GM08714 (cell line): Measurements from ENCODE around the gene CRB1.
"Not testable (repeated sequence)": the region's sequence is repeated elsewhere in the genome, so short reads cannot be mapped to it uniquely, and the experiment has no call there.

Experiments
- H3K4me3 ChIP-seq: fragments of 200-500 bp; sonication (Bioruptor generic); 2 replicates; pipeline ENCODE4 v1.5.1; 2014; ENCODE audit warnings: mild to moderate bottlenecking, low read length, inconsistent platforms
- ZNF274 ChIP-seq: IDR thresholded peaks from 2 replicates; pipeline ENCODE4 v1.6.1; 2012; ENCODE audit warnings: mild to moderate bottlenecking, low read depth, low read length

Gene CRB1

GRCh38 chr1:197391303-197392226, 123.5 kb downstream of the CRB1 start:
- no peak for TF ChIP-seq ZNF274
- H3K4me3 ChIP-seq, result no peak overlapping the region

DNA sequence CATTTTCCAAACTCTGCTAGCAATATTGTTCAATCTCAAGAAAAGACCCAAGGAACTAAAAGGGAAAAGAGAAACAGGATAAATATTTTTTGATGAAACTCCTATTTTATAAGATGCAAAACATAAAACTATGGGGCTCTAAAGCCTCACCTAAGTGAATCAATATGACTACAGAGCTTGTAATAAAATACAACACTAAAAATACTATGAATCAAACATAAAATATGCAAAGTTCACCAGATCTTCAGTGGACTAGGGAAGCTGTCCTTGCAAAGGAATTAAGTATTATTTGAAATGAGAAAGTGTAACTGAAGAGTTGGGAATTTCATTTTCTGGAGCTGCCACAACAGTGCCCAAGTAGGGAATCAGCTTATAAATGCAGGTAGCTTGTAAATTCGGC, 124.5 kb downstream of the CRB1 start:
- no peak overlapping the region for H3K4me3 ChIP-seq
- no peak for TF ChIP-seq ZNF274

DNA sequence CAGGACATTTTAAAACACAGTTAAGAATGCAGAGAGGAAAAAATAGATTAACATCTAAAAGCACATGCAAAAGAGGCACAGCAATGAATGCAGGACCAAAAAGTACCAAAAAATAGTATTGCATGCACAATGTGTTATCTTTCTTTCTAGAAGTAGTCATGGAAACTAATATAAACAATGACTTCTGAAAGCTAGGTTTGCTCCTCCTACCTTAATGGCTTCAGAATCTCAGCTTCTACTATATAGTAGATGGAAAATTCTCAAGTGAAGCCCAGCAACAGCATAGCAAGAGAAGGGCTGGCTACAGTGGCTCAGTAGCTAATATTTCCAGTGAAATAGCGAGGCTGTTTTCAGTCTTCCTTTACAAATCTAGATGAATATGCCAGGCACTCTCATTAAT, 125.1 kb downstream of the CRB1 start:
- TF ChIP-seq ZNF274, result no peak
- H3K4me3 ChIP-seq, result no peak overlapping the region

- no peak for TF ChIP-seq ZNF274
- no peak overlapping the region for H3K4me3 ChIP-seq
Measured at GRCh38 chr1:197393772-197394171, 125.7 kb downstream of the CRB1 start.

GRCh38 chr1:197394831-197395608, 127.0 kb downstream of the CRB1 start:
- TF ChIP-seq ZNF274, result no peak
- H3K4me3 ChIP-seq, result no peak overlapping the region

DNA sequence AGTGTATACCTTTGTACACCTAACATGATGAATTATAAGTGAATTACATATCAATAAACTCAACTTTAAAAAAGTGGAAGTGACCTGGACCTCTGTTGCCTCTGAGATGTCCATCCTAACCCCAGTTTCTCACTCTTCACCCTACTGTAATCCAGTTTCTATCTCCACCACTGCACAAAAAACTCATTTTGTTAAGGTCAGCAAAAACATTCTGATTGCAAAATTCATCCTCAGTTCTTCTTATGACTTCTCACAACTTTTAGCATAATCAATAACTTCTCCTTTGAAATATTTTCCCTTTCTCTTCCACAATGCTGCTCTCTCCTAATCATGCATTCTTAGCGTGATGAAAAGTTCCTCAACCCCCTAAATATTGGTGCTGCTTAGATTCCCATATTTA, 129.8 kb downstream of the CRB1 start:
- H3K4me3 ChIP-seq, result no peak overlapping the region
- no peak for TF ChIP-seq ZNF274

DNA sequence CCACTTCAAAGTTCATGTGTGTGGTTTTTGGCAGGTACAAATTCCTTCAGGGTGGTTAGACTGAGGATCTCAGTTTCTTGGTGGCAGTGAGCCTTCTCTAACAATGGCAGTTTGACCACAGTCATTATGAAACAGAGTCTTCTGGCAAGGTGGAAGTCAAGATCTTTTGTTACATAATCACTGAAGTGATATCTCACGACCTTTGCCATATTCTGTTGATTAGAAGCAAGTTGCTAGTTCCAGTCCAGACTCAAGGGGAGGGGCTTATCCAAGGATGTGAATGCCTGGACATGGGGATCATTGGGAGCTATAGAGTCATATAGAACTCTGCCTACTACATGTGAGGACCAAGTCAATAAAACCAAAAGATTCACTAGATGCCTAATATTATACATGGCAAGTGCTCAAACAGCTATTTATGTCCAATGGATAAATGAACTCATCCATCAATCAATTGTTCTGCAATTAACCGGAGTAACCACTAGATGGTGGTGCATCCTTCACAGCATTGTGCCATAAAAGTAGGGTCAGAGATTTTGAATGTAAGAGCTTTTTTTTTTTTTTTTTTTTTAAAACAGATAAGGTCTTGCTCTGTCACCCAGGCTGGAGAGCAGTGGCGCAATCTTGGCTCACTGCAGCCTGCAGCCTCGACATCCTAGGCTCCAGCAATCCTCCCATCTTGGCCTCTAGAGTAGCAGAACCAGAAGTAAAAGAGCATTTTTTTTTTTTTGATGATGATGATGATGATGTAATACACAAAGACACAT, 131.9 kb downstream of the CRB1 start:
- no peak overlapping the region for H3K4me3 ChIP-seq
- TF ChIP-seq ZNF274, result no peak

GRCh38 chr1:197400522-197400902, 132.5 kb downstream of the CRB1 start:
- H3K4me3 ChIP-seq, result no peak overlapping the region
- no peak for TF ChIP-seq ZNF274

DNA sequence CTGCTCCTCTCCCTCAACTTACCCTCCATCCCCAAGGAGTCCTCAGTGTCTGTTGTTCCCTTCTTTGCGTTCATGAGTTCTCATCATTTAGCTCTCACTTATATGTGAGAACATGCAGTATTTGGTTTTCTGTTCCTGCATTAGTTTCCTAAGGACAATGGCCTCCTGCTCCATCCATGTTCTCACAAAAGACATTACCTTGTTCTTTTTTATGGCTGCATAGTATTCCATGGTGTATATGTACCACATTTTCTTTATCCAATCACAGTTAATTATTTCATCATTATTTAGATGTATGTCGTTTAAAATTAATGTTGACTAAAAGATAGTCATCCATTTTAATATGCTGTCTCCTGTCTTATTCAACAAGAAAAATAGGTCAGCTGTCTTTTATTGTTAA, 134.1 kb downstream of the CRB1 start:
- H3K4me3 ChIP-seq, result no peak overlapping the region
- TF ChIP-seq ZNF274, result no peak

- H3K4me3 ChIP-seq, result not testable (repeated sequence)
Measured at GRCh38 chr1:197404774-197405173, 136.7 kb downstream of the CRB1 start.

DNA sequence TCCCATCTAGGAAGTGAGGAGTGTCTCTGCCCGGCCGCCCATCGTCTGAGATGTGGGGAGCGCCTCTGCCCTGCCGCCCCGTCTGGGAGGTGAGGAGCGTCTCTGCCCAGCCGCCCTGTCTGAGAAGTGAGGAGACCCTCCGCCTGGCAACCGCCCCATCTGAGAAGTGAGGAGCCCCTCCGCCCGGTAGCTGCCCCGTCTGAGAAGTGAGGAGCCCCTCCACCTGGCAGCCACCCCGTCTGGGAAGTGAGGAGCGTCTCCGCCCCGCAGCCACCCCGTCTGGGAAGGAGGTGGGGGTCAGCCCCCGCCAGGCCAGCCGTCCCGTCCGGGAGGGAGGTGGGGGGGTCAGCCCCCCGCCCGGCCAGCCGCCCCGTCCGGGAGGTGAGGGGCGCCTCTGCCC, 137.6 kb downstream of the CRB1 start:
- not testable (repeated sequence) for H3K4me3 ChIP-seq

DNA sequence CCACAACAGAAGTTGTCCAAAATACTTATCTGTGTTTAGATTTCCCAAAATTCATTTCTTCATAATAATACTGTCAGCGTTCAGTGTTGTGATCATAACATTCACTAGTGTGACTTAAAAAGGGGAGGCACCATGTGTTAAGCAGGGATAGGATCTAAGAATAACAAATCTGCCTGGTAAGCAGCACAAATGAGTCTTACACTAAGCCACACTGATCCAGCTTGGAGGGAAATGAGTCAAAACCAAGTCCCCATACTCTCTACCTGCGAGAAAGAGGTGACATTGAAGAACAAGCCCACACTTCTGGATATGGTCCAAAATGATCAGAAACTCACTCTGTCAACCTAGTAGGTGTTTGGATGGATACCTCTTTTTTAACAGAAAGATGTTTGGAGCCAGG, 145.5 kb downstream of the CRB1 start:
- TF ChIP-seq ZNF274, result no peak
- no peak overlapping the region for H3K4me3 ChIP-seq

DNA sequence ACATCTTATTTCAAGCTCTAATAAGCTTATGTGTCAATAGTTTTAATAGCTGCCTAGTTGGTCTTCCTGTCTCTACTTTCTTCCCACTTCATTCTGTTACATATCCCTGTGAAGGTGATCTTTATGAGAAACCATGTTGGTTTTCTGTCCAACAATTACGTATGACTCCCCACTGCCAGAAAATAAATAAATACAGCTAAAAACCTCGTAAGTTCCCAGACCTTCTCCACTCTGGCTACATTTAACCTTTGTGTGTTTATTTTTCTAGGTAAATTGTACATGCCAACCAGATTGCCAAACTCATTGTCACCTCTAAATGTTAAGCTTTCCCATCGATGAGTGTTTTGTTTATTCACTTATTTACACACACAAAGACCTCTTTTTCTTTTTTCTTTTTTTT, 147.2 kb downstream of the CRB1 start:
- TF ChIP-seq ZNF274, result no peak
- no peak overlapping the region for H3K4me3 ChIP-seq

DNA sequence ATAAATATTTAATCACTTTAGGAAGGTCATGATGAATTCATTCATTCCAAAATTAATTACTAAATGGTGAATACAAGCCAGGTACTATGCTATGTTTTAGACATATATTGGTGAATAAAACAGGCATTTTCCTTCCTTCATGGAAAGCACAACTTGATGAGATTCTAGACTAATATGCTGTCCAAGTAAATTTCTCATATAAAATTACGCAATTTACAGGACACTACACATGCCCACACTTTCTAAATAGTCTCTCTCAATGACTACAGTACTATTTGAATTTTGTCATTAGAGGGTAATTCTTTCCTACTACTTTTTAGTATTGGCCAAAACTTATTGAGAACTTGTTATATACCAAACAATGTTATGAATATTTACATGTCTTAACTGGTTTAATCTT, 150.6 kb downstream of the CRB1 start:
- no peak for TF ChIP-seq ZNF274
- no peak overlapping the region for H3K4me3 ChIP-seq

- no peak overlapping the region for H3K4me3 ChIP-seq
- no peak for TF ChIP-seq ZNF274
Measured at GRCh38 chr1:197422993-197423392, 154.9 kb downstream of the CRB1 start.
